NCI-H510A treated with DMSO at 0.1 percent for 48 hours (cell line): ENCODE results near the gene FBXO42.

Experiments
- DNase-seq: peaks from one replicate; lab custom pipeline; 2025; lab: John Stamatoyannopoulos, UW

FBXO42 gene

DNA sequence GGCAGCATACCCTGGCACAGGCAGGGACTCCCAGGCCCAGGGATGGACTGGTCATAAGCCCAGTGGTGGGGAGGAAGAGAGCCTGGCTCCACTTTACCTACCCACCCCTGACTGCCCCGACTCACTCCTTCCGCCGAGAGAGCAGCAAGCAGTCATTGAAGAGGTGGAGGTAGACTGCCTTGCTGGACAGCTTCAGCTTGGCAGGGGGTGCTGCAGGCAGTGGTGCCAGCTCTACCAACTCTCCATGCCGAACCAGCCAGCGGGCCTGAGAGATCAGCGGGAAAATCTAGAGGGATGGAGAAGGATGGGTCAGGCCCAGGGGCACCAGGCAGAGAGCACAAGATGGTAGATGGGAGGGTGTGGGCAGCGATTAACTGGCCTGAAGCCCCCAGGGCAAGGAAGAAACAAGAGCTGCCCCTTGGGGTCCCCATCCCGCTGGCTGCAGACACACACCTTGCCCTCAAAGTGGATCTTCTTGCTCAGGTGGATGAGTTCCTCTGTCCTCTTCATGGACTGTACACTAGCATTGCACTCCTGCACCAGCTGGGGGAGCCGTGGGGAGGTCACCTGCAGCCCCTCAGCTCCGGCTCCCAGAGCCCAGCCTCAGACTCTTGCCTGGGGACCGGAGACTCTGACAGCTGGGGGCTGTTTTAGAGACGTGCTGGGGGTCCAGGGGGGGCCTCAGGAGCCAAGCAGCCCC is 147.5 kb downstream of the FBXO42 start:
- DNase-seq, result no peak

- no peak for DNase-seq
These were observed 148.1 kb downstream of the FBXO42 start for GRCh38 chr1:16204216-16204615.

GRCh38 chr1:16203550-16203949 is 148.7 kb downstream of the FBXO42 start:
- DNase-seq, result no peak

- no peak for DNase-seq
These were observed 149.7 kb downstream of the FBXO42 start for GRCh38 chr1:16202281-16203210.

DNA sequence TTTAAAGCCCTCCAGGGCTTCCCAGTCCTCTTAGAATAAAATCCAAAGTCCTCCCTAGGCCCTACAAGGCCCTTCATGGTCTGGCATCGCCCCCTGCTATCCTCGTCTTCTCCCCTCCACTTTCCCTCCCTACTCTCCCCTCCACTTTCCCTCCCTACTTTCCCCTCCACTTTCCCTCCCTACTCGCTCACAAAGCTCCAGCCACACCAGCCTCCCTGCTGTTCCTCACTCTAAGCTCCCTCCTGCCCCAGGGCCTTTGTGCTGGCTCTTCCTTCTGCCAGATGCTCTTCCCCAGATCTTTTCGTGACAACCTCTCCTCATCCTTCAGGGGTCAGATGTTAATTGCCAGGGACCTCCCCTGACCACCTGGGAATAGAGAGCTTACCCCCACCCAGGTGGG is 152.6 kb downstream of the FBXO42 start:
- no peak for DNase-seq

DNA sequence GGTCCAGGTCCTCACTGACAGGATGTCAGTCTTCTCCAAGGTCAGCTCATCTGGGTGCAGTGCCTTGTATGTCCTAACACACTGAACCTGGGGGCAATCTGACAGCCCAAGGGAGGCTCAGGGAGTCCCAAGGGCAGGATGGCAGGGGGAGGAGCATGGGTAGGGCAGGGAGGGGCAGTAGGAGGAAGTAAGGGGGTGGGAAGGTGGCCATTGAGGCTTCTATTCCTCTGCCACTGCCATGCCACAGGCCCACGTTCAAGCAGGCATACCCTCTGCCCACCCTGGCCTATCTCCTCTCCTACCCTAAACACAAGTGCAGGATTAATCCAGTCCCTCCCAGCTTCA is 153.2 kb downstream of the FBXO42 start:
- DNase-seq, result no peak

GRCh38 chr1:16198444-16199156 is 153.7 kb downstream of the FBXO42 start:
- no peak for DNase-seq

DNA sequence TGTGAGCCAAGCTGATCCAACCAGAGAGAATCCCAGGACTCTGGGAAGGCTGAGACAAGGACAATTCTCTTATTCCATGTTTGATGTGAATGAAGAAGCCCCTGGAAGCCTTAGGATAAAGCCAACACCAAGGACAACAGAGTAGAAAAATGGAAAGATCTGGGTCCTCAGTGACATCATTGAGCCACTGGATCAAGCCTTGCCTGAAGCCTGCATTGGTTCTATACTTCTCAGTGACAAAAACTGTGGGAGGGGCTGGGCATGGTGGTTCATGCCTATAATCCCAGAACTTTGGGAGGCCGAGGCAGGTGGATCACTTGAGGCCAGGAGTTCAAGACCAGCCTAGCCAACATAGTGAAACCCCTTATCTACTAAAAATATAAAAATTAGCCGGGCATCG is 155.4 kb downstream of the FBXO42 start:
- DNase-seq, result no peak
